K562 (cell line): ENCODE measurements around the gene HSPA2. TPM values are rescaled to one million over a fixed set of nuclear protein-coding genes. Genes with fewer than 3 reads are reported as not detected.

ENCODE experiments used
- DMBX1 ChIP-seq: fragments of 250-450 bp; sonication (Bioruptor Pico); IDR thresholded peaks from 2 replicates; pipeline ENCODE4 v1.8.0; 2022; ENCODE audit warnings: inconsistent platforms, mild to moderate bottlenecking, moderate library complexity, borderline replicate concordance
- FOSL1 ChIP-seq: fragments of 200-800 bp; sonication (Bioruptor generic); conservative IDR thresholded peaks from 2 replicates; pipeline ENCODE4 v1.6.1; 2016; ENCODE audit warnings: missing genetic modification characterization, missing compliant biosample characterization
- FOXM1 ChIP-seq, 2 experiments: fragments of 450-650 bp in 1 of 2; sonication (generic) in 1 of 2; formaldehyde crosslinking in 1 of 2; IDR thresholded peaks; 2 replicates each; pipeline versions ENCODE4 v1.6.1 to v1.9.0; 2017 to 2022; ENCODE audit warnings: low read depth in 2 of 2, mild to moderate bottlenecking in 2 of 2, missing genetic modification reagents in 1 of 2, moderate library complexity in 1 of 2
- LEF1 ChIP-seq: fragments of 450-650 bp; IDR thresholded peaks from 2 replicates; pipeline ENCODE4 v1.6.1; 2016; ENCODE audit warnings: mild to moderate bottlenecking
- RB1 ChIP-seq: fragments of 450-650 bp; IDR thresholded peaks from 2 replicates; pipeline ENCODE4 v1.6.1; 2017; ENCODE audit warnings: low read depth, mild to moderate bottlenecking
- SRSF7 ChIP-seq: fragments of 200-400 bp; formaldehyde crosslinking; optimal IDR thresholded peaks from 2 replicates; pipeline ENCODE3; 2017; ENCODE audit warnings: mild to moderate bottlenecking, low read depth, low read length
- TAF7 ChIP-seq: fragments of 450-650 bp; IDR thresholded peaks from 2 replicates; pipeline ENCODE4 v1.6.1; 2016; ENCODE audit warnings: missing genetic modification characterization, missing compliant biosample characterization
- TCF3 ChIP-seq: sonication (generic); formaldehyde crosslinking; IDR thresholded peaks from 2 replicates; pipeline ENCODE4 v1.4.0; 2020; ENCODE audit warnings: mild to moderate bottlenecking, missing genetic modification reagents
- polyA plus RNA-seq, 8 experiments: library from polyadenylated mRNA; depleted of rRNA in 4 of 8; stranded (reverse) in 5 of 8; unstranded in 3 of 8; fragments of >200 nt; fragmentation: Nextera tagmentation in 2 of 8; fragmentation: Illumina TruSeq in 1 of 8; extraction: Ambion mirVana in 2 of 8; extraction: Trizol in 1 of 8; gene quantifications; 2 replicates each; pipeline versions ENCODE4 v1.2.1 to v1.2.3, GENCODE V29; 2011 to 2014; ENCODE audit warnings: inconsistent platforms in 1 of 8, missing spikeins in 1 of 8
- total RNA-seq, 7 experiments: library from RNA; depleted of rRNA in 6 of 7; stranded (reverse); fragments of >200 nt in 6 of 7; fragmentation: Illumina TruSeq in 2 of 7; extraction: Trizol in 2 of 7; gene quantifications; 2 replicates each; pipeline versions ENCODE4 v1.2.1 to v1.2.3, GENCODE V29; 2011 to 2021; ENCODE audit warnings: low replicate concordance in 1 of 7
- TF ChIP-seq, protein P1 (sequence below): fragments of 200-600 bp; sonication (generic); IDR thresholded peaks from one replicate; pipeline ENCODE4 v1.6.1; 2012; ENCODE audit warnings: mild to moderate bottlenecking, low read depth, low read length, inconsistent platforms
- TF ChIP-seq, protein P2 (sequence below): sonication (generic); formaldehyde crosslinking; IDR thresholded peaks from 2 replicates; pipeline ENCODE4 v1.8.0; 2022; ENCODE audit warnings: mild to moderate bottlenecking, missing genetic modification reagents
- TF ChIP-seq, protein P3 (sequence below): sonication (generic); IDR thresholded peaks from 2 replicates; pipeline ENCODE4 v1.6.1; 2016

Gene HSPA2
- total and polyA plus RNA-seq, 9 of the 15 experiments (the other 6 are each of a cell fraction or from before 2014, with no cell fraction given): not detected

DNA sequence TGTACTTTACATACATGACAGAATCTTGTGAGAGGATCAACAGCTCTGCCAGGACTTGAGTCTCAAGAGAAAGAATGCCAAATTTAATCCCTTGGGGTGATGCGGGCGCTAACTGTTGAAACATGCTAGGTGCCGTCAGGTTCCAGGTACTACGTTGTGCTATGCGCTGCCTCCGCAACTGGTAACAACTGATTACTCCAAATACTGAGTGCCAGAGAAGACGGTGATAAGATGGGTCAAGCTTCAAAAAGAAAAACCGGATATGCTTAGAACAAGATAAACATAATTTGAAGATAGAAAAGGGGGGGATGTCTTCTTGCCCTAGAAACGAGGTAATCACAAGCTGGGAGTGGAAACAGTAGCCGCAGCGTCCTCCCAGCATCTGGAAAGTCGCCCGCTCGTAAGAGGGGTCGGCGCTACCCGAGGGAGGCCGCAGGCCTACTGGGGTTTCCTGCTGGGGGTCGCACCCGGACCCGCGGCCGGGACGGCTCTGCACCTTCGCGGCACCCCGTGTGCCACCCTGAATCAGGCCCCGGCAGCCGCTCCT, 37.6 kb upstream of the HSPA2 start (continued):
- TF ChIP-seq, protein P1, sequence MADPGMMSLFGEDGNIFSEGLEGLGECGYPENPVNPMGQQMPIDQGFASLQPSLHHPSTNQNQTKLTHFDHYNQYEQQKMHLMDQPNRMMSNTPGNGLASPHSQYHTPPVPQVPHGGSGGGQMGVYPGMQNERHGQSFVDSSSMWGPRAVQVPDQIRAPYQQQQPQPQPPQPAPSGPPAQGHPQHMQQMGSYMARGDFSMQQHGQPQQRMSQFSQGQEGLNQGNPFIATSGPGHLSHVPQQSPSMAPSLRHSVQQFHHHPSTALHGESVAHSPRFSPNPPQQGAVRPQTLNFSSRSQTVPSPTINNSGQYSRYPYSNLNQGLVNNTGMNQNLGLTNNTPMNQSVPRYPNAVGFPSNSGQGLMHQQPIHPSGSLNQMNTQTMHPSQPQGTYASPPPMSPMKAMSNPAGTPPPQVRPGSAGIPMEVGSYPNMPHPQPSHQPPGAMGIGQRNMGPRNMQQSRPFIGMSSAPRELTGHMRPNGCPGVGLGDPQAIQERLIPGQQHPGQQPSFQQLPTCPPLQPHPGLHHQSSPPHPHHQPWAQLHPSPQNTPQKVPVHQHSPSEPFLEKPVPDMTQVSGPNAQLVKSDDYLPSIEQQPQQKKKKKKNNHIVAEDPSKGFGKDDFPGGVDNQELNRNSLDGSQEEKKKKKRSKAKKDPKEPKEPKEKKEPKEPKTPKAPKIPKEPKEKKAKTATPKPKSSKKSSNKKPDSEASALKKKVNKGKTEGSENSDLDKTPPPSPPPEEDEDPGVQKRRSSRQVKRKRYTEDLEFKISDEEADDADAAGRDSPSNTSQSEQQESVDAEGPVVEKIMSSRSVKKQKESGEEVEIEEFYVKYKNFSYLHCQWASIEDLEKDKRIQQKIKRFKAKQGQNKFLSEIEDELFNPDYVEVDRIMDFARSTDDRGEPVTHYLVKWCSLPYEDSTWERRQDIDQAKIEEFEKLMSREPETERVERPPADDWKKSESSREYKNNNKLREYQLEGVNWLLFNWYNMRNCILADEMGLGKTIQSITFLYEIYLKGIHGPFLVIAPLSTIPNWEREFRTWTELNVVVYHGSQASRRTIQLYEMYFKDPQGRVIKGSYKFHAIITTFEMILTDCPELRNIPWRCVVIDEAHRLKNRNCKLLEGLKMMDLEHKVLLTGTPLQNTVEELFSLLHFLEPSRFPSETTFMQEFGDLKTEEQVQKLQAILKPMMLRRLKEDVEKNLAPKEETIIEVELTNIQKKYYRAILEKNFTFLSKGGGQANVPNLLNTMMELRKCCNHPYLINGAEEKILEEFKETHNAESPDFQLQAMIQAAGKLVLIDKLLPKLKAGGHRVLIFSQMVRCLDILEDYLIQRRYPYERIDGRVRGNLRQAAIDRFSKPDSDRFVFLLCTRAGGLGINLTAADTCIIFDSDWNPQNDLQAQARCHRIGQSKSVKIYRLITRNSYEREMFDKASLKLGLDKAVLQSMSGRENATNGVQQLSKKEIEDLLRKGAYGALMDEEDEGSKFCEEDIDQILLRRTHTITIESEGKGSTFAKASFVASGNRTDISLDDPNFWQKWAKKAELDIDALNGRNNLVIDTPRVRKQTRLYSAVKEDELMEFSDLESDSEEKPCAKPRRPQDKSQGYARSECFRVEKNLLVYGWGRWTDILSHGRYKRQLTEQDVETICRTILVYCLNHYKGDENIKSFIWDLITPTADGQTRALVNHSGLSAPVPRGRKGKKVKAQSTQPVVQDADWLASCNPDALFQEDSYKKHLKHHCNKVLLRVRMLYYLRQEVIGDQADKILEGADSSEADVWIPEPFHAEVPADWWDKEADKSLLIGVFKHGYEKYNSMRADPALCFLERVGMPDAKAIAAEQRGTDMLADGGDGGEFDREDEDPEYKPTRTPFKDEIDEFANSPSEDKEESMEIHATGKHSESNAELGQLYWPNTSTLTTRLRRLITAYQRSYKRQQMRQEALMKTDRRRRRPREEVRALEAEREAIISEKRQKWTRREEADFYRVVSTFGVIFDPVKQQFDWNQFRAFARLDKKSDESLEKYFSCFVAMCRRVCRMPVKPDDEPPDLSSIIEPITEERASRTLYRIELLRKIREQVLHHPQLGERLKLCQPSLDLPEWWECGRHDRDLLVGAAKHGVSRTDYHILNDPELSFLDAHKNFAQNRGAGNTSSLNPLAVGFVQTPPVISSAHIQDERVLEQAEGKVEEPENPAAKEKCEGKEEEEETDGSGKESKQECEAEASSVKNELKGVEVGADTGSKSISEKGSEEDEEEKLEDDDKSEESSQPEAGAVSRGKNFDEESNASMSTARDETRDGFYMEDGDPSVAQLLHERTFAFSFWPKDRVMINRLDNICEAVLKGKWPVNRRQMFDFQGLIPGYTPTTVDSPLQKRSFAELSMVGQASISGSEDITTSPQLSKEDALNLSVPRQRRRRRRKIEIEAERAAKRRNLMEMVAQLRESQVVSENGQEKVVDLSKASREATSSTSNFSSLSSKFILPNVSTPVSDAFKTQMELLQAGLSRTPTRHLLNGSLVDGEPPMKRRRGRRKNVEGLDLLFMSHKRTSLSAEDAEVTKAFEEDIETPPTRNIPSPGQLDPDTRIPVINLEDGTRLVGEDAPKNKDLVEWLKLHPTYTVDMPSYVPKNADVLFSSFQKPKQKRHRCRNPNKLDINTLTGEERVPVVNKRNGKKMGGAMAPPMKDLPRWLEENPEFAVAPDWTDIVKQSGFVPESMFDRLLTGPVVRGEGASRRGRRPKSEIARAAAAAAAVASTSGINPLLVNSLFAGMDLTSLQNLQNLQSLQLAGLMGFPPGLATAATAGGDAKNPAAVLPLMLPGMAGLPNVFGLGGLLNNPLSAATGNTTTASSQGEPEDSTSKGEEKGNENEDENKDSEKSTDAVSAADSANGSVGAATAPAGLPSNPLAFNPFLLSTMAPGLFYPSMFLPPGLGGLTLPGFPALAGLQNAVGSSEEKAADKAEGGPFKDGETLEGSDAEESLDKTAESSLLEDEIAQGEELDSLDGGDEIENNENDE: no peak
- TF ChIP-seq, protein P2, sequence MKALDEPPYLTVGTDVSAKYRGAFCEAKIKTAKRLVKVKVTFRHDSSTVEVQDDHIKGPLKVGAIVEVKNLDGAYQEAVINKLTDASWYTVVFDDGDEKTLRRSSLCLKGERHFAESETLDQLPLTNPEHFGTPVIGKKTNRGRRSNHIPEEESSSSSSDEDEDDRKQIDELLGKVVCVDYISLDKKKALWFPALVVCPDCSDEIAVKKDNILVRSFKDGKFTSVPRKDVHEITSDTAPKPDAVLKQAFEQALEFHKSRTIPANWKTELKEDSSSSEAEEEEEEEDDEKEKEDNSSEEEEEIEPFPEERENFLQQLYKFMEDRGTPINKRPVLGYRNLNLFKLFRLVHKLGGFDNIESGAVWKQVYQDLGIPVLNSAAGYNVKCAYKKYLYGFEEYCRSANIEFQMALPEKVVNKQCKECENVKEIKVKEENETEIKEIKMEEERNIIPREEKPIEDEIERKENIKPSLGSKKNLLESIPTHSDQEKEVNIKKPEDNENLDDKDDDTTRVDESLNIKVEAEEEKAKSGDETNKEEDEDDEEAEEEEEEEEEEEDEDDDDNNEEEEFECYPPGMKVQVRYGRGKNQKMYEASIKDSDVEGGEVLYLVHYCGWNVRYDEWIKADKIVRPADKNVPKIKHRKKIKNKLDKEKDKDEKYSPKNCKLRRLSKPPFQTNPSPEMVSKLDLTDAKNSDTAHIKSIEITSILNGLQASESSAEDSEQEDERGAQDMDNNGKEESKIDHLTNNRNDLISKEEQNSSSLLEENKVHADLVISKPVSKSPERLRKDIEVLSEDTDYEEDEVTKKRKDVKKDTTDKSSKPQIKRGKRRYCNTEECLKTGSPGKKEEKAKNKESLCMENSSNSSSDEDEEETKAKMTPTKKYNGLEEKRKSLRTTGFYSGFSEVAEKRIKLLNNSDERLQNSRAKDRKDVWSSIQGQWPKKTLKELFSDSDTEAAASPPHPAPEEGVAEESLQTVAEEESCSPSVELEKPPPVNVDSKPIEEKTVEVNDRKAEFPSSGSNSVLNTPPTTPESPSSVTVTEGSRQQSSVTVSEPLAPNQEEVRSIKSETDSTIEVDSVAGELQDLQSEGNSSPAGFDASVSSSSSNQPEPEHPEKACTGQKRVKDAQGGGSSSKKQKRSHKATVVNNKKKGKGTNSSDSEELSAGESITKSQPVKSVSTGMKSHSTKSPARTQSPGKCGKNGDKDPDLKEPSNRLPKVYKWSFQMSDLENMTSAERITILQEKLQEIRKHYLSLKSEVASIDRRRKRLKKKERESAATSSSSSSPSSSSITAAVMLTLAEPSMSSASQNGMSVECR (CRISPR knock-in tag): no peak
- 0 out of 2 replicates have a peak, but pooled peaks have one; percentile 35 for TF ChIP-seq LEF1
- TF ChIP-seq, protein P3, sequence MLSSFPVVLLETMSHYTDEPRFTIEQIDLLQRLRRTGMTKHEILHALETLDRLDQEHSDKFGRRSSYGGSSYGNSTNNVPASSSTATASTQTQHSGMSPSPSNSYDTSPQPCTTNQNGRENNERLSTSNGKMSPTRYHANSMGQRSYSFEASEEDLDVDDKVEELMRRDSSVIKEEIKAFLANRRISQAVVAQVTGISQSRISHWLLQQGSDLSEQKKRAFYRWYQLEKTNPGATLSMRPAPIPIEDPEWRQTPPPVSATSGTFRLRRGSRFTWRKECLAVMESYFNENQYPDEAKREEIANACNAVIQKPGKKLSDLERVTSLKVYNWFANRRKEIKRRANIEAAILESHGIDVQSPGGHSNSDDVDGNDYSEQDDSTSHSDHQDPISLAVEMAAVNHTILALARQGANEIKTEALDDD: no peak
- peak; percentile 41; the same call in 1 of the 2 replicates for TF ChIP-seq TCF3 (CRISPR knock-in tag)
- no peak for TF ChIP-seq DMBX1
- 0 out of 2 replicates have a peak, but pooled peaks have one; percentile 20 for TF ChIP-seq FOXM1 (IDR thresholded peaks at IDR 0.05; ENCODE audit: low read depth)
- TF ChIP-seq FOXM1 (CRISPR knock-in tag; IDR thresholded peaks at IDR 0.05; ENCODE audit: low read depth): no peak
- no peak for TF ChIP-seq TAF7 (tag)
- no peak for TF ChIP-seq SRSF7
- no peak for TF ChIP-seq RB1
- no peak for TF ChIP-seq FOSL1 (tag)
